ENCODE data around the gene GABPB1.

The GABPB1 gene

DNA sequence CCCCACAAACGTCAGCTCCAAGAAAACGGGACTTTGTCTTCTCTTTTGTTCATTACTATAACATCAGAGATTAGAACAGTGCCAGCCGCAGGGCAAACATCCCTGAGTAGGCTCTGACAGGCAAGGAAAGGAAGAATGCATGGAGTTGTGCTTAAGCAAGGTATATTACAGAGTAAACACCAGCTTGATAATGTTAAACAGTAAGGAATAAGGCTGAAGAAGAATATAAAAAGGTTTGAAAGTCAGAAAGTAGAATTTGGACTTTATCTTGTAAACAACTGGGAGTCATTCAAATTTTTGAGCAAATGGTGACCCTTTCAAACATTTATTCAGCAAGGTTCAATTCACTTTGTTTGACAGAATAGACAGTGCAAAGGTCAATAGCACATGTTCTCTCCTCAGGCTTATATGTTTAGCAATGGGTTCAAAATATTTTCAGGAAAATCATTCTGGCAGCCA lies 11.0 kb downstream of the GABPB1 start:
- no peak for DNase-seq (ENCODE audit: low spot score)

DNA sequence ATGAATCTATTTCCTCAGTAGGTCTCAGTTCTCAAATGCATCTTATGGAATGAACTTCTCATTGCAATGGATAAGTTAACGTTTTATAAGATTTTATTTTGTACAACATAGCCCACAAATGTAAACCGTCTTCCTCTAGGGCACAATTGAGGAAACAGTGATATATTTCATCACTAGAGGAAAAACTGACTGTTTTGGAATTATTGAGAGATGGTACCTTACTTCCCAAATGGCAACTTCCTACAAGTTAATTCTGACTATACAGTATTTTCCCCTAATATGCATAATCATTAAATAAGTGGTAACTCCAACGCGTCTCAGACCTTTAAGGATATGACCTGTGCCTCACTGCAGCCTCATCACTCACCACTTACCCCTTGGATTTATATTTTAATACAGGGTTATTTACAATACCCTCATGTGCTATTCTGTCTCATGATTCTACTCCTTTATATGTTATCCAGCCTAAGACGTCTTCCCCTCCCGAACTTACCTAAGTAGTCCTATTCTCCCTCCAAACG lies 13.3 kb downstream of the GABPB1 start:
- no peak for DNase-seq (ENCODE audit: low spot score)

DNA sequence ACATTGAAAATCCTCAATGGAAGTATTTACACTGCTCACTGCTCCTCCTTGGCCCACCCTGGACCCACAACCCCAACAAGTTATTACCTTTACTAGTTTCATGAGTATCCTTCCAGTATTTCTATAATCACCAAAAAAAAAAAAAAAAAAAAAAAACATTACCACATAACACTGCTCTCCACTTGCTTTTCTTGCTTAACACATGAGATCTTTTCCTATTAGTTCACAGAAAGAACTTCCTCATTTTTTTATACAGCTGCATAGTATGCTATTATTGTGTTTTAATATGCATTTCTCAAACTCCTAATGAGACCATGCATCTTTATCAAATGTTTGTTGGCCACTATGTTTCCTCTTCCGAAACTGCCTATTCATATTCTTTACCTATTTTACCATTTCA lies 14.6 kb downstream of the GABPB1 start:
- DNase-seq (ENCODE audit: low spot score) = no peak

- no peak for DNase-seq (ENCODE audit: low spot score)
These were observed 15.3 kb downstream of the GABPB1 start for GRCh38 chr15:50339717-50340116.

DNA sequence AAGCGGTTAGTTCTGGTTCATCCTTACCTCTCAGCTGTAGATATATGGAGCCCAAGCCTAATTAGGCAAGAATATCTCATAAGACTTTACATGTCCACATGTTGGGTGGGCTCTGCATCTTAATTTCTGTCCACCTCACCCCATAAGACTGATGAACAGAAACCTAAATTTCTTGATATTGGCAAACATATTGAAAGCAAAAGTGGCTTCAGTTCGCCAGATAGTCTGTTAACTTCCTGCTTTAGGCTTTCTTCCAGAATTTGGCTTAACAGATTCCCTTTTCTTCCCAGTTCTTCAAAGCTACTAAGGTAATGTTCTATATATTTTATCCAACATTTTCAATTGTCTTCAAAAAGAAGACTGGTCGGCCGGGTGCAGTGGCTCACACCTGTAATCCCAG lies 19.7 kb downstream of the GABPB1 start:
- no peak for DNase-seq (ENCODE audit: low spot score)

DNA sequence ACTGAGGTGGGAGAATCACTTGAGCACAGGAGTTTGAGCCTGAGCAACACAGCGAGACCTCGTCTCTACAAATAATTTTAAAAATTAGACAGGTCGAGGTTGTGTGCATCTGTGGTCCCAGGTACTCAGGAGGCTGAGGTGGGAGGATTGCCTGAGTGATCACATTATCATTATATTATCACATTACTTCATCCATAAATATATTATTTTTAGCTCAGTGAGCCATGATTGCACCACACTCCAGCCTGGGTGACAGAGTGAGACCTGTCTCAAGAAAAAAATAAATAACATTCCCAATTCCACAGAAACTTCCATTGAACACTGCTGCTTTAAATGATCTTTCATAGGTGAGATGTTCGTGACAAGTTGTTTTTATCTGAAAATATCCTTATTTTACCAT lies 21.8 kb downstream of the GABPB1 start:
- no peak for DNase-seq (ENCODE audit: low spot score)

GRCh38 chr15:50330921-50331320 lies 24.1 kb downstream of the GABPB1 start:
- no peak for DNase-seq (ENCODE audit: low spot score)

DNA sequence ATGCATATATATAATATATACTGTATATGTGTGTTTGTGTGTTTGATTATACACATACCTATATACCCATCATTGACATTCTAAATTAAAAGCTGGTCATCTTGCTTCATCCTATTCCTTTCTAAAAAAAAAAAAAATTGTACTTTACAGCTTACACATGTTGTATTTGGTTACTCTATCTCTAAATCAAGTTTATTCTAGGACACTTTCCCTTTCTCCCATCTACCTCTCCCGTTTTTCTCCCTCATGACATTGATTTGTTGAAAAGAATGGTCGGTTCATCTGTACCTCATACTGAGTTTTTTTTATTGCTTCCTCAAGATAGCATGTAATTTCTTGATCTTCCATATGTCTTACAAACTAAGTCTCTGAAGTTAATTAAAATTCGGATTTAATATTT lies 26.9 kb downstream of the GABPB1 start:
- no peak for DNase-seq (ENCODE audit: low spot score)

DNA sequence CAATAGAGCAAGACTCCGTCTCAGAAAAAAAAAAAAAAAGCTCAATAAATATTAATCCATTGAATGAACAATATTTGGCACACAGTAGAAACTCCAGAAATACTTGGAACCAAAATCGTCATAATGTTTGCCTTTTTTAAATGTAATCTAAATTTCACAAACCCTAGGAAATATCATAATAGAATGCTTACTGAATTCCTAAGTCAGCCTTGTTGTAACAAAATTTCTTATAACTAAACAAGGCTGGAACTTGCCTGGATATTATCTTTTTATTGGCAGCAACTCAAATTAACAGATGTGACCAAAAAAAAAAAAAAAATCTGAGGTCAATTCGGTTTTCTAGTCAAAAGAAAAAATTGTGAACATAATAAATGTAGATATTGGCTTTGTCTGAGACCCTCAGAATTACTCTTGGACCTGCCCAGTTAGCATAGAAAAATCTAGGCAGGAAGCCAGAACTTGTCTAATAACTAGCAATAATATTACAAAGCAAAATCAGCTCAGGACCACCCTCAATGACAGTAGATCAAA lies 33.3 kb downstream of the GABPB1 start:
- DNase-seq (ENCODE audit: low spot score) = no peak

- DNase-seq (ENCODE audit: low spot score) = no peak
These were observed 34.5 kb downstream of the GABPB1 start for GRCh38 chr15:50320504-50320903.

DNA sequence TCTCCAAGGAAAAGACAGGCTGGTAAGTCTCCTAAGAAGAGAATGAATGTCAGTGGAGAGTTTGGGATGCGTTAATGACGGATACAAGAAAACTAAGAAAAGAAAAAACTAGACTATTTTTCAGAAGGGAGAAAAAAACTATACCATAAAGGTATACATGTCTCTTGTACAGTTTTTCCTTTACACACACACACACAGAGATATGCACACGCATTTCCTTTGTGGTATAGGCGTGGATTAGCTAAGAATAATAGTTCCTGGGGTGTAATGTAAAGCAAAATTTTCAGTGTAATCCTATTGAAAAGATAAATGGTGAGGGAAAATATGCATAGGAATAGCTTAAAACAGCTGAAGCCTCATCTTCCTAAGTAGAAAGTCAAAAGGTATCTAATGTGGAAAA lies 36.3 kb downstream of the GABPB1 start:
- DNase-seq (ENCODE audit: low spot score) = no peak

DNA sequence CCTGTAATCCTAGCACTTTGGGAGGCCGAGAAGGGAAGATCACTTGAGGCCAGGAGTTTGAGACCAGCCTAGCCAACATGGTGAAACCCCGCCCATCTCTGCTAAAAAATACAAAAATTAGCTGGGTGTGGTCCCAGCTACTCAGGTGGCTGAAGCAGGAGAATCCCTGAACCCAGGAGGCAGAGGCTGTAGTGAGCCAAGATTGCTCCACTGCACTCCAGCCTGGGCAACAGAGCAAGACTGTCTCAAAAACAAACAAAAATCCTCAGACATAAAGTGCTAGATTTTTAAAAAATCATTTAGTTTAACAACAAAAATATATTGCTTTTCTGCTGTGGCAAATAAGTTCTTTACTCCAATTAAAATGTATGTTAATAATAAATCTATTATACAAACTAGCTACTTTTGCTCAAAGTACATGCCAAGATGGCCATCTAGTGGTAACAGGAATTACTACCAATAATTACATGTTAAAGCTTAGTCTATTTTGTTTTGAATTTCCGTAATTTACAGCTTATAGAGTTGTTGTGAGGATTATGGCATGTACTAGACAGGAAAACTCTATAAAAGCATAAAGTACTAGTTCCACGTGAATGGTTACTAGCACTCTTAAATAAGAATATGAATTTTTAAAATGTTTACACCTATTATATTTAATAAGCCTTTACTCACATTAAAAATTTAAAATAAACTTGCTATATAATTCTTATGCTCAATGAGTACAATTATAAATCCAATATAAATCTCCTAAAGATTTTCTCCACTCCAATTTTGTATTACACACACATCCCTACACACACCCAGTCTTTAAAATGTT lies 39.0 kb downstream of the GABPB1 start:
- DNase-seq (ENCODE audit: low spot score) = peak; percentile 61

GRCh38 chr15:50312636-50313035 lies 42.4 kb downstream of the GABPB1 start:
- DNase-seq (ENCODE audit: low spot score) = no peak

DNA sequence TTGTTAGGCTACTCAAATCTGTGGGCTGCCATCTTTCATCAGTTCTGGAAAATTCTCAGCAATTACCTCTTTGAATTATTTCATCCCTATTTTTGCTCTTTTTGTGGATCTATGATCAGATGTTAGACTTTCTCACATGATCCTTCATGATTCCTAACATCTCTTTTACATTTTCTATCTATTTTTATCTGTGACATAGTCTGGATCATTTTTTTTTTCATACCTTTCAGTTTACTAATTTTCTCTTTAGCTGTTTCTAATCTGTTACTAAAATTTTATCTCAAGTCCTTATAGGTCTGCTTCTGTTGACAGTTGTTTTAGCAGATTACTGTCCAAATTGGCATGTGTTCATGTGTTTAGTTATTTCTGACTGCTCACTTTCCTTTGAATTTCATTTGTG lies 47.2 kb downstream of the GABPB1 start:
- DNase-seq (ENCODE audit: low spot score) = no peak

DNA sequence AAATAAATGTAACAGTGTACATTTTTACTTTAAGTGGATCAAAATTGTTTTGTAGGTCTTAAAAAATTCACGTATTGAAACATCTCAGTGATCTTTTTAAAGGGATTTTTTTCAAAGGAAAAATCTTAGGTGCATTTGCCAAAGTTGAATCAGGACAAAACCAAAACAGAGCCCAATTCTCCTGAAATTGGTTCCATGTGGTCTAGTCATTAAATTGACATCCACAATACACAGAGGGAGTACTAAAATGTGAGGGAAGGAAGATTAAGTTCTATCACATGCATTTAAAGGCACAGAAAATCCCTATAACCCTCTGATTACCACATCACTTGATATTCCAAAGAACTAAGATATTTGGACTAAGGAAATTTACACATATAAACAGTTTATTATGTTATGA lies 50.2 kb downstream of the GABPB1 start:
- DNase-seq (ENCODE audit: low spot score) = no peak

DNA sequence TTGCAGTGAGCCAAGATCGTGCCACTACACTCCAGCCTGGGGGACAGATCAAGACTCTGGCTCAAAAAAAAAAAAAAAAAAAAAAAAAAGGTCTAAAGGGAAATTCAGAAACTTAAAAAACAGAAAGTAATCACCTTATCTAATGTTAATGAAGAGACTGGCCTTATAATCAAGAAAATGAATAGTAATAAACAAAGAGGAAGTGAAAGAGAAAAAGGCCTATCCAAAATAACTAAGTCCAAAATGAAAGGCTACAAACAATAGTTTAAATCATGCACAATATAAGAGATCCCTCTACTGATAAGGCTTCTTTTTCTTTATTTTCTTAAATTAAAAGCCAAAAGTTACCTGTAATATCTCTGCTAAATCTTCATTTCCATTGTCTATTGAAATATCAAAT lies 52.4 kb downstream of the GABPB1 start:
- DNase-seq (ENCODE audit: low spot score) = no peak

- DNase-seq (ENCODE audit: low spot score) = no peak
These were observed 56.7 kb downstream of the GABPB1 start for GRCh38 chr15:50298340-50298739.

GRCh38 chr15:50295966-50296365 lies 59.0 kb downstream of the GABPB1 start:
- DNase-seq (ENCODE audit: low spot score) = no peak

DNA sequence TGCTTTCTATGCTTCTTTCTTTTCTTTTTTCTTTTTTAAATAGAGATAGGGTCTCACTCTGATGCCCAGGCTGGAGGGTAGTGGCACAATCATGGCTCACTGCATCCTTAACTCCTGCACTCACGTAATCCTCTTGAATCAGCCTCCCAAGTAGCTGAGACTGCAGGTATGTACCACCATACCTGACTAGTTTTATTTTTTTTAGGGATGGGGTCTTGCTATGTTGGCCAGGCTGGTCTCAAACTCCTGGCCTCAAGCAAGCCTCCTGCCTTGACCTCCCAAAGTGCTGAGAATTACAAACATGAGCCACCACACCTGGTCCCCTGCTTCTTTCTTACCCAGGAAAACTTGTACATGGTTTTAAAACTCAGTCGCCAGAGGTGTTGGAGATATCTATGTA lies 65.2 kb downstream of the GABPB1 start:
- no peak for DNase-seq (ENCODE audit: low spot score)

- DNase-seq (ENCODE audit: low spot score) = no peak
These were observed 67.5 kb downstream of the GABPB1 start for GRCh38 chr15:50287324-50288116.

DNA sequence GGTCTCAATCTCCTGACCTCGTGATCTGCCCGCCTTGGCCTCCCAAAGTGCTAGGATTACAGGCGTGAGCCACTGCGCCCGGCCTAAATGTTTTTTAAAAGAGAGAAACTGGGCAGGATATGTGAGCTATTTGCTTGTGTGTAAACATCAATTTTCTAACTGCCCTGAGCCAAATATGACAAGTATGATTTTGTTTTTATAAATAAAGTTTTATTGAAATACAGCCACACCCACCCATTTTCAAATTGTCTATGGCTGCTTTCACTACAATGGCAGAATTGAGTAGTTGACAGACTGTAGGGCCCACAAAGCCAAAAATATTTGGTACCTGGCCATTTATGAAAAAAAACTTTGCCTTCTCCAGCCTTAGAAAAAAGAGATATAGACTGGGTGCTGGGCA lies 73.6 kb downstream of the GABPB1 start:
- no peak for DNase-seq (ENCODE audit: low spot score)

DNA sequence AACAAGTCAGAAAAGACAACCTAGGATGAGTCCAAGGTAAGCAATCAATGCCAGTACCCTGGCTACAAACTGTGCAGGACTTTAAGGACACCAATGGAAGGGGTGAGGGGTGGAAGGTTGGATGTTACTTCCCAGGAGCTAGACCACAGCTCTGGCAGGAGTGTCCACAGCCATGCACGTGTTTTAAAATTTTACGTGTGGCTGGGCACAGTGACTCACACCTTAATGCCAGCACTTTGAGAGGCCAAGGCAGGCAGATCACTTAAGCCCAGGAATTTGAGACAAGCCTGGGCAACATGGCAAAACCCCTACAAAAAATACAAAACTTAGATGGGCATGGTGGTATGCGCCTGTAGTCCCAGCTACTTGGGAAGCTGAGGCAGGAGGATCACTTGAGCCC lies 74.7 kb downstream of the GABPB1 start:
- DNase-seq (ENCODE audit: low spot score) = no peak

- DNase-seq (ENCODE audit: low spot score) = no peak
These were observed 76.5 kb downstream of the GABPB1 start for GRCh38 chr15:50278496-50278895.
